OCI-LY1 (cell line): ENCODE measurements around the gene TRPM5.

Experiments used
- EZH2 ChIP-seq: fragments of 200-600 bp; sonication (generic), shearing (Covaris generic); IDR thresholded peaks from 2 replicates; pipeline ENCODE4 v1.8.0; 2017; ENCODE audit warnings: borderline replicate concordance, mixed run types, mild to moderate bottlenecking, antibody characterized with exemption, low read length, moderate library complexity, mixed read lengths
- TF ChIP-seq, protein P1 (sequence below): fragments of 200-600 bp; sonication (generic), shearing (Covaris generic); IDR thresholded peaks from 2 replicates; pipeline ENCODE4 v1.5.1; 2017; ENCODE audit warnings: mild to moderate bottlenecking, antibody characterized with exemption, low read length, moderate library complexity, mixed read lengths

DNA sequence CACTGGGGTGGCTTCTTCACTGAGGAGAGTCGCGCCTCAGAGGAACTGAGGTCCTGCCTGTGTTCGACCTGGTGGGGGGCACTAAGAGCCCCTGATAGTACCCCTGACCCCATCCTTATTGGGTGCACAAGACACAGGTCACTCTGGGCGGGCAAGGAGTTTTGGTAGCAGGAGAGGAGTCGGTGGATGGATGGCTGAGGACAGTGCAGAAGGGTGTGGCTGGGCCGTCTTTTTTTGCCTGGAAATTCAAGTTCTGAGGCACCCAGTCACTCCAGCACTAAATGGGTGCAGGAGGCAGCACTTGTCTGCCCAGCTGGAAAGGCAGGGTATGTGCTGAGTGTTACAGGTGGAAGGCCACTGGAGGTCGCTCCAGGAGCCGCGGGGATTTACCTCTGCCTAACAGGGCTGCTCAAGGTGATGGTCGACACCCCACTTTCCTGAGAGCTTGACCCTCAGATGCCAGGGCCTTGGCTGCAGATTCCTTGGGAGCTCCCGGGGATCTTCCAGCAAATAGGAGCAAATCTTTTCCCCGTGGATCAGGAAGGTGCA, 42.8 kb downstream of the TRPM5 start:
- TF ChIP-seq, protein P1, sequence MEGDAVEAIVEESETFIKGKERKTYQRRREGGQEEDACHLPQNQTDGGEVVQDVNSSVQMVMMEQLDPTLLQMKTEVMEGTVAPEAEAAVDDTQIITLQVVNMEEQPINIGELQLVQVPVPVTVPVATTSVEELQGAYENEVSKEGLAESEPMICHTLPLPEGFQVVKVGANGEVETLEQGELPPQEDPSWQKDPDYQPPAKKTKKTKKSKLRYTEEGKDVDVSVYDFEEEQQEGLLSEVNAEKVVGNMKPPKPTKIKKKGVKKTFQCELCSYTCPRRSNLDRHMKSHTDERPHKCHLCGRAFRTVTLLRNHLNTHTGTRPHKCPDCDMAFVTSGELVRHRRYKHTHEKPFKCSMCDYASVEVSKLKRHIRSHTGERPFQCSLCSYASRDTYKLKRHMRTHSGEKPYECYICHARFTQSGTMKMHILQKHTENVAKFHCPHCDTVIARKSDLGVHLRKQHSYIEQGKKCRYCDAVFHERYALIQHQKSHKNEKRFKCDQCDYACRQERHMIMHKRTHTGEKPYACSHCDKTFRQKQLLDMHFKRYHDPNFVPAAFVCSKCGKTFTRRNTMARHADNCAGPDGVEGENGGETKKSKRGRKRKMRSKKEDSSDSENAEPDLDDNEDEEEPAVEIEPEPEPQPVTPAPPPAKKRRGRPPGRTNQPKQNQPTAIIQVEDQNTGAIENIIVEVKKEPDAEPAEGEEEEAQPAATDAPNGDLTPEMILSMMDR, result peak; percentile 45
- no peak for TF ChIP-seq EZH2
